CD4-positive, alpha-beta T cell treated with Interleukin-17A for 1 hour (primary cell): ENCODE results near the gene VPS39.

Experiments used
- DNase-seq: peaks from one replicate; pipeline ENCODE4 v3.0.0-alpha.2; 2020

The VPS39 gene

DNA sequence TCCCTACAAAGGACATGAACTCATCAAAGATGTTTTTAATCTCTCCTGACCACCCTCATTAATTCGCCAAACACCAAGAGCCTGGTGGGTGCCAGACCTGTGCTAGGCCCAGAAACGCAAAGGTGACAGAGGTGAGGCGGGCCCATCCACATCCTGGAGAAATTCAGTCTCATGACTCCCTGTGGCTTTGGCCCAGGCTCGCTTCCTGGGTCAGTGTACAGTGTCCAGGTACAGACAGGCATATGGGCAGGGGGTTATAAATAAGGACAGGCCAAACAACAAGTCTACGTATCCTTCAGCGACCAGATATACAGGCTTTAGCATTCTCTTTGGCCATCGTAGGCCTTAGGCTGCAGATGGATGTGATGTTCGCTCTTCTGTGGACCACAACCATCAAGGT lies 50.7 kb downstream of the VPS39 start:
- no peak for DNase-seq

DNA sequence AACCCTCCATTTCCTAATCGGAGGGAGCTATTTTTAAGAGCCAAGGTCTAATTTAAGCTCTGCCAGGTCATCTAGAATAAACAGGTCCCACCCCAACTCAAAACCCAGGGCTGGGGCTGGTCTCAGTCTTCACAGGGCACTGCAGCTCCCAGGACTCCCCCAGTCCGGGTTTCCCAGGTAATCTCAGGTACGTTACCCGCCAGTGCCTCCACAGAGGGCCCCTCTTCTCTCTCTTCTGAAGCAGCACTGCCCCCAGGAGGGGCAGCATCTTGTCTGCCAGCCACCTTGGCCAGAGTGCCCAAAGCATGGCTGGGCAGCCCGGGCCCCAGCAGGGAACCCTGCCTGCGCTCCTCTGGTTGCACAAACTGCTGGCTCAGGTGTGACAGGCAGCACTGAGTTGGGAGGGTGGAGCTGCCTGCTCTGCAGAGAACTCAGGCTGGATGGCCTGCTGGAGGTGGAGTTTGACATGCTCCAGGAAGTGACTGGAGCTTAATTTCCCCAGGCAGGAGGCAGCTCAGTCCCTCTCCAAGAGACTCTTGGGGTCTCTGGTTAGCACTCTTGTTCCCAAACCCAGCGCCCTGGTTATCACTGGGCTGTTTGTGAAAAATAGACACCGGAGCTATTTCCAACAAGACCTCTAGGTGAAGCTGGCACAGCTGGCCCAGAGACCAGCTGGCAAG lies 51.7 kb downstream of the VPS39 start, which contains the start of gene PLA2G4F:
Gene PLA2G4F, minus strand, starts transcription at position 394 of the 680 bp plus-strand sequence. Its CDS starts 87 bp downstream, at position 307.
- DNase-seq = no peak

DNA sequence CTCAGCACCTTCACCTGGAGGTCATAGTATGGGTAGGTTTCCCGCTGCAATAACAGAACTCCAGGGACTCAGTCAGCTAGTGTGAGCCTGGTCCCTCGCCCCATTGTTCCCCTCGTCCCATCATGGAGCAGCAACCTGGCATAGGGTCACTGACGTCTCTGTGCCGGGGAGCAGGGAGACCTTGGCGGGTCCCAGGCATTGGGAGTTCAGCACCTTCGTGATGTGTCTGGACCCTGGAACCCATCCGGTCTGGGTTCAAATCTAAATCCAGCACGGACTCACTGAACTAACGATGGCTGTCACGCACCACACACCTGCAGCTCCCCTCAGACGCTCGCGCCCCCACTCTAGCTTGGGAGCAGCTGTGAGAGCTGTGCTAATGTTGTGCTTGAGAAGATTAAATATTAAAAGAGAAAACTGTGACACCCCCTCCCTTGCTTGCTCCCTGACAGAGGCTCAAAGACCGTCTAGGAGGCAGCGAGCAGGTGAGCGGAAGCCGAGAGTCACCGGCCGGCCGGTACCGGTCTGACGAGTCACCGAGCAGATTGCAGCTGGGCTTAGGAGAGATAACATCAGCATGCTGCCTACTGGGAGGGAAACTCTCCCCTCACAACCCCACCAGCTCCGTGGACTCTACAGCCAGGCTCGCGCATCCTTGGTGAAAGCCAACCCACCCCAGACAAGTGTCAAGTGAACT lies 52.4 kb downstream of the VPS39 start:
- DNase-seq = no peak

DNA sequence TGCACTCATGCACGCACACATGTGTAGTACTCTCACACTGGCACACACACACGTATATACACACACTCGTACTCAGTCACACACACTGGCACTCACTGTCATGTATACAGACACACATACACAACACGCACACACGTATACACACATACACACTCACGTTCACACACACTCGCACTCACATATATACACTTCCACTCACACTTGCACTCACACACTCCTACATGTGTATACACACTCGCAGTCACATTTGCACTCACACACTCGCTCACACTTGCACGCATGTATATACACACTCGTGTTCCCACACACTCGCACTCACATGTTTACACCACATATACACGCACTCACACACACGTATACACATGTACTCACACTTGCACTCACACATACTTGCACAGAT lies 53.1 kb downstream of the VPS39 start:
- DNase-seq = no peak

DNA sequence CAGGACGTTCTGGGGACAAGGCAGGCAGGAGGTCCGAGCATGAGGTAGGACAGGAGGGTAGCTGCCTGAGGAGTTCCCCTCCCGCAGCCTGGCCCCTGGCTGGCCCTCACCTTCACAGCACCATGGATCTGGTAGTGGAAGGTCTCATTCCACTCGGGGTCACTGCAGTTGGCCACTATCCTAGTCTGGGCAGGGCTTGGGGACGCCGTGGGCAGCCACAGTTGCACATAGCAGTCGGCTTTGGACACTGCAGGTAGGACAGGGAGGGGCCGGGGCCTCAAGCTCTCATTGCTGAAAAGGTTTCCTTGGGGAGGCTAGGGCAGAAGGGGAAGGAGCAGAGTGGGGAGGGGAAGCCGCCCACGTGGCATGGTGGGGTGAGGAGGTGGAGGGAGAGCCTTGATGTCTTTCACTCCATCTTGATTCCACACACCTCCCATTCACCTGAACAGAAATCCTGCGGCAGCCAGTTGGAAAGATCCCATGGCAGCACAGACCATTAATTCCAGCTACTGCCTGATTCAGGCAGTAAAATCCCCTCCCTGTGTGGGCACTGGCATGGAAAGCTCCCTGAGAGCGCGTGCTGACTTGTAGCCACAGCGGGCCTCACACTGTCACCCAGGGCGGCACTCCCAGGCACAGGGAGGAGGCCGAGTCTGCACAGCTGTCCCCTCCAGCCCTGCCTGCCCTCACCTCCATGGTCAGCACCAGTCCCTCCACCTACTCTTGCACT lies 53.7 kb downstream of the VPS39 start:
- no peak for DNase-seq

DNA sequence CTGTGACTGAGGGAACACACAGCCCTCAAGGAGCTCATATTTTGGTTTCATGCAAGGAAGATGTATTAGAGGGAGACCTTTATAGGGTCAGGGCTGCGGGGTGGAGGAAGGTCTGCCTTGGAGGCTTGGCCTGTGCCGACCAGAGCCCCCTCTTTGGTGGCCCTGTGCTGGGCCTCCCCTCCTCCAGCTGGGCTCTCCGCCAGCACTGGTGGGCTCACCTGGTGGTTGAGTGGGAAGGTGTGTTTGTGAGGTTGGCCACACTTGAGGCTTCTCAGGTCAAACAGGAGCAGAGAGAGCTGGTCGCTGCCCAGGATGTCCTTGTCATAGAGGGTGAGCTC lies 54.3 kb downstream of the VPS39 start:
- DNase-seq = no peak

DNA sequence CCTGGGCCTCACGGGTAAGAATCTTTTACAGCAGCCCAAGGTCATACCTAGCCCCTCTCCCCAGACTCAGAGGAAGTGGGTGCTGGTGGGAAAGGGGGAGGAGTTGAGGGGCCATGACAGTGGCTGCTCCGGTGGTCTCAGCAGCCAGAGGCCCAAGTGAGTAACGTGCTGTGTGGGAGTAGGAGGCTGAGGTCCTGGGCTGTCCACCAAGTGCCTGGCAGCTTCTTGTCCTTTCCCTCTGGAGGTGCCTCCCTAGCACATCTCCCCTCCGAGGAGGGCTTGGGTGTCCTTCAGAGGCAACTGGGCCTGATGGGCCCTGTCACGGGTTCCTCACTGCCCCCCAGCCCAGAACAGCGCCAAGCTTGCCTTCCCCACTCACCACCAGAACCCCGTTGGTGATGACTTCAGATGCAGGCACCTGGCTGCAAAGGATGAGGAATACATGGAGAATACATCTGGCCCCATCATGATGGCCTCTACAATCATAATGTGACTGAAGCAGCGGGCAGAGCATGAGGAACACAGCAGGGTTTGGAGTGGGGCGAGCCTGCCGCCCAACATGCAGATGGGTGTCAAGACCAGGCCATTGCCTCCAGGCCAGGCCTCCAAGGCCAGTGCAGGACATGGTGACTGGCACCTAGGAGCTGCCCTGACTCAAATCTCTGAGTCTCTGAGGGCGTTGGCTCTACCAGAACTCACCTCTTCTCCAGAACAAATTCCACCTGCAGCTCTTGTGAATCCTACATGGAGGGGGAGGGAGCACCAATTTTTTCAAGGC lies 55.0 kb downstream of the VPS39 start:
- no peak for DNase-seq

DNA sequence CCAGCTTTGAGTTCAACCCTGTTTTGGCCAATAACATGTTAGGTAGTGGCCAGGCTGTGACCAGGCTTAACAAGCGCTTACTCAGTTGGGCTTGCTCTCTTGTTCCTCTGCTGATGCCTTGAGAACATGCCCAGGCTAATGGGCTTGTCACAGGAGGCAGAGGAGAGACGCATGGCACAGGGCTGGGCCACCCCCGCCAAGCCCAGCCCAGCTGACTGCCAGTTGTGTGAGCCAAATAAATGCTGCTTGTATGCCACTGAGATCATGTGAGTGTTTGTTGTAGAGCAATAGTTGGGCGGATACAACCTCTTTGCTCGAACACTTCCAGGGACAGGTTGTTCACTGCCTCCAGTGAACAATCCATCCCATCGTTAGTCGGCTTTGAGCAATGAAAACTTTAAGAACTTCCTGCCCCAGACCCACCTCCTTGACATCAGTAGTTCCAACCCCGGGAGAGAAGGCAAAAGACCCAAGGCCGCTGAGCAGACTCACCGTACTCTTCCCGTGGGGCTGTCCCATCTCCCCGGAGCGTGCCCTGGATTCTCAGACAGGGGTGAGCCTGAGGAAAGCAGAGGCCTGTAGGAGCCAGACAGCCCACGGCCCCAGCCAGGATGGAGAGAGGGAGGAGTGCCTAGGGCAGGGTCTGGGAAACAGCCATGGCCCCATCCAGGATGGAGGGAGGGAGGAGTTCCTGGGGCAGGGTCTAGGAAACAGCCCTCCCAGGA lies 55.7 kb downstream of the VPS39 start:
- DNase-seq = no peak

DNA sequence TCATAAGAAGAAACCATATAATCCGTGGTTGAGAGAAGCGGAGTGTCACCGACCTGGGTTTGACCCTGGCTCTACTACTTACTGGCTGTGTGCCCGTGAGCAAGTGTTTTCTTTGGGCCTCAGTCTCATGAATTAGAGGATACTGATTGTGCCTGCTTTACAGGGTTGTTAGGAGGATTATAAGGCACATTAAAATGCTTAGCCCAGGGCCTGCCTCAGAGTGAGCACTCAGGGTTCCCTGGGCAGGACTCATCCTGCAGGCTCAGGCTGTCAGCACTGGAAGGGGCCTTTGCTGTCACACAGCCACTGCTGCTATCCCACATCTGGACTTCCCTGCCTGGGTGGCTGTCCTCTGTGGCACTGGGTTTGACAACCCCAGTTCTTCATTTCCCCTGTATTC lies 56.4 kb downstream of the VPS39 start:
- DNase-seq = no peak

DNA sequence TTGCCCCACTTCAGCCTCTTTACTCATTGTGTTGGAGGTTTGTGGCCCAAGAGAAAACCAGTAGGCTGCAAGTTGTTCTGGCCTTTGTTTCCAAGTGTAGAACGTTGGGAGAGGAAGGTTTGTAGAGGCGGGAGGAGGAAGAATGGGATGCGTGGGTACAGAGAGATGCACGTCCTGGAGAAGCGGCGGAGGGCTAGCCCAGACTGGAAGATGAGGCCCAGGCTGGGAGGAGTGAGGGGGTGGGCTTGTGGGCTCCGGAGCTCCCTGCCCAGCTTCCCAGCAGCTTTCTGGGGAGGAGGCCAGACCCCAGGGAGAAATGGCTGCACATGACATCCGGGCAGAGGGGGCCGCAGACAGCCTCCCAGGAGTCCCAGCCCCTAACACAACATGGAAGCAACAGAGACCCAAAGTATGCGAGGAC lies 57.0 kb downstream of the VPS39 start:
- no peak for DNase-seq

DNA sequence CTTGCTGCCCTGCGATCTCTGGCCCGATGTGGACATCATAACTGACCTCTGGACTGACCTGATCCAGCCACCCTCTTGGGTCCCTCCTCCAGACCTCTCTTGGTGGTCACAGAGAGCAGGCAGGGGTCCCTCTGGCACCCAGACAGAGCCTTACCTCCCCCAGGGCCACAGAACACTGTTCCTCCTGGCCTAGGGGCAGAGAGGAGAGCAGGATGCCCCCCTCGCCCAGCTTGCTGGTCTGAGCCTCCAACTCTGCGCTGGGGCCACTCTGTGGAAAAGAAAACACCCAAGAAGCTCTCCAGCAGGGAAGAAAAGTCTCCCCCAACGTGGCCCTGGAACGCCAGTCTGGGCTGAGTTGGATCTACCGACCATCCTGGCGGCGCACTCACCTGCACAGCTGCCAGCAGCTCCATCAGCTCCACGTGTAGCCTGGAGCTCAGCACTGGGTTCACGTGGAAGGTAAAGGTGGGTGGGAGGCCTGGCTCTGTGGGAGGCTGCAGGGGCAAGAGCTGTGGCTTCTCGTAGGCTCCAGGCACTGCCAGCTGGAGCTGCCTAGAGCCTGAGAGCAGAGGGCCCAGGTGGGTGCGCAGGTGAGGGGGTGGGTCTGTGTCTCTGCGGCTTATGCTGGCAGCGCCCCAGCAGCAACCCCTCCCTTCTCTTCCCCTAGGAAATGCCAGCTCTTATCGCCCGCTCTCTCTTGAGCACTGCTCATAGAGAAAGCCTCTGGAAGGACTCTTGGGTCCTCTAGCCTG lies 57.7 kb downstream of the VPS39 start:
- DNase-seq = no peak

DNA sequence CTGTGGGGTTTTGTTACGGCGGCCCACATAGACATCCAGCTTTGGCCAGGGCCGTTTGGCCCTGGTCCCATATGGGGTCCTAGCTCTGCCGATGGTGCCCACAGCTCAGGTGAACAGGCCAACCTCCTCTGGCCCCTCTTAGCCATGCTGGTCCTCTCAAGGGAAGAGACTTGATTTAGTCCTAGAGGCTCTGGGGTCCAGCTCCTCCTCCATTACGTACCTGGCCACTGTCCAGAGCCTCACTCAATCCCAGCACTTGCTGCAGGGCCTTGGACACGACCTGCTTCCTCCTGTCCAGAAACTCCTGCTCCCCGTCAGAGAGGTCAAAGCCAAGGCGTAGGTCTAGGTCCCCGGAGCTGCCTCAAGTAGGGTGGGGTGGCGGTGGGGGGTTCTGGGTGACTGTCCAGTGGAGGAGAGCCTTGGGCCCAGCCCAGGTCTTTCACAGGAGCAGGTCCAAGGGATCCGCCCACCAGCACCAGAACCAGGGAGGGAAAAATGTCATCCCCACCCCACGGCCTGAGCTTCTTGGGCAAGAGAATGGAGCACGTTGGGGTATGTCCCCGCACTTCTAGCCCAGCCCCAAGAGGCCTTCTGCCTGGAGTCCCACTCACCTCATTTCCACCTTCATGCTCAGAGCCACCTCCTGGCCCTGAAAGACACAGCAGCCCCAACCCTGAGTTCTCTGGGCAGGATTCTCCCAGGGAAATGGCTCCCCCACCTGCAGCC lies 58.4 kb downstream of the VPS39 start:
- DNase-seq = no peak

DNA sequence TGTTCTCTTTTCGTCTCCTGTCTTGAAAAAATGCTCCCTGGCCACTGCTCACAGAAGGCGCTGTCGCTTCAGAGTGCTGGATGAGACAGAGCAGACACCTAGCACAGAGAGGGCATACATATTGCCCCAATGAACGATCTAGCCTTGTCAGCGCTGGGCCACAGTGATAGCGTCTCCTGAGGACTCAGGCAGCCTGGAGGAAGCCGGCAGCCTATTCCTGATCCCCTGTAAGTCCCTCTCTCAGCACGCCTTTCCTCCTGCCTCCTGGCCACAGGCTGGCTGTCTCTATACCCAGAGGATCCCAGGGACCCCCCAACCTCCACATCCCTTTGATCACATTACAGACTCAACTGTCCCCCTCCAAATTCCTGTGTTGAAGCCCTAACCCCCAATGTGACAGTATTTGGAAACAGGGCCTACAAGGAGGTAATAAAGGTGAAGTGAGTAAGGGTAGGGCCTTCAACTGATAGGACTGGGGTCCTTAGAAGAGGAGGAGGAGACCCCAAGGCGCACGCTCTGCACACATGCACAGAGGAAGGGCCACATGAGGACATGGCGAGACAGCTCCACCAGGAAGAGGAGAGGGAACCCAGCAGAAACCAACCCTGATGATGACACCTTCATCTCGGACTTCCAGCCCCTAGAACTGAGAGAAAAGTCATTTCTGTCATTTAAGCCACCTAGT lies 59.2 kb downstream of the VPS39 start:
- DNase-seq = no peak

DNA sequence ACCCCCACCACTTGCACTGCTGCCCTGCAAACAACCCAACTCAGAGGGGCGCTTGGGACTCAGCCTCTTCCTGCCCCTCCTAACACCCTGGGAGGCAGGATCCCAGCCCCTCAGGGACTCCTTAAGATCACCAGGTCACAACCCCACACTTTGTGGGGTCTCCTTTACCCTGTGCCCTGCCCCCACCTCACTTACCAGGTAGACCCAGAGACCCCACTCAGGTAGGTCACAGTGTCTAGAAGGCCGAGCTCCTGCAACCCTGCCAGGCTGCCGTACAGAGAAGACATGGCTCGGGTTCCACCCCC lies 60.7 kb downstream of the VPS39 start:
- no peak for DNase-seq

DNA sequence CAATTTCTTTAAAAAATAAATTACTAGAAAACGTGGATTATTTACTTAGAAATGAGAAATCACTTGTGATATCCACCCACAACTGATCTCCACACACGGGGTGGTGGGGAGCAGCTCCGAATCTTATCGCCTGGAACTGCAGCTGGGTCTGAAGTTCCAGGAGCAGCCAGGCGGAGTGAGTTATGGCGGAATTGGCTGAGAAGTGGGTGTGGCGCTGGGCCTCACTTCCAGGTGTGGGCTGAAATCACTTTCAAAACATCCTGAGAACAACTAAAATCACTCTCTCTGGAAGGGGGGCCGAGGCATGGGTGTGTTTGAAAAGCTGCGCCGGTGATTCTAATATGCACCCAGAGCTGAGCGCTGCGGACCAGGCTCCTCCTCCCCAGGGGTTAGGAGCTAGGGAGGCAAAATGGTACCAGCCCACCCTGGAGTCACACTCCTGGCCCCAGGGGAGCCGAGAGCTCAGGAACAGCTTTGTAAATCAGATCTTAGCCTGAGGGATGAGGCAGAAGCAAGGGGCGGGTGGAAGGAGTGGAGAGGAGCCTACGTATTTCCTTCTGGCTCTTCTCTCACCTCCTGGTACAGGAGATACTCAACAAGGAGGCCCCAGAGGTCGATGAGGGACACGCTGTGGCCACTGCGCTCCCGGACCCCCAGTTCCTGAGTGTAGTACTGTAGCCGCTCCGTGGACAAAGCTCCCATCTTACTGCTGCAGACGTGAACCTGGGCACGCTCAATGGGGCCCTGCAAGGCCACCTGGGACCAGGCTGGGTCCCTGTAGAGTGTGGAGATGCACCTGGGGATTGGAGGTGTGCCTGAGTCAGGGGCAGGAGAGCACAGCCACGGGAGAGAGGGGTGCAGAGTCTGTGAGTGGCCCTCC lies 61.3 kb downstream of the VPS39 start:
- no peak for DNase-seq

DNA sequence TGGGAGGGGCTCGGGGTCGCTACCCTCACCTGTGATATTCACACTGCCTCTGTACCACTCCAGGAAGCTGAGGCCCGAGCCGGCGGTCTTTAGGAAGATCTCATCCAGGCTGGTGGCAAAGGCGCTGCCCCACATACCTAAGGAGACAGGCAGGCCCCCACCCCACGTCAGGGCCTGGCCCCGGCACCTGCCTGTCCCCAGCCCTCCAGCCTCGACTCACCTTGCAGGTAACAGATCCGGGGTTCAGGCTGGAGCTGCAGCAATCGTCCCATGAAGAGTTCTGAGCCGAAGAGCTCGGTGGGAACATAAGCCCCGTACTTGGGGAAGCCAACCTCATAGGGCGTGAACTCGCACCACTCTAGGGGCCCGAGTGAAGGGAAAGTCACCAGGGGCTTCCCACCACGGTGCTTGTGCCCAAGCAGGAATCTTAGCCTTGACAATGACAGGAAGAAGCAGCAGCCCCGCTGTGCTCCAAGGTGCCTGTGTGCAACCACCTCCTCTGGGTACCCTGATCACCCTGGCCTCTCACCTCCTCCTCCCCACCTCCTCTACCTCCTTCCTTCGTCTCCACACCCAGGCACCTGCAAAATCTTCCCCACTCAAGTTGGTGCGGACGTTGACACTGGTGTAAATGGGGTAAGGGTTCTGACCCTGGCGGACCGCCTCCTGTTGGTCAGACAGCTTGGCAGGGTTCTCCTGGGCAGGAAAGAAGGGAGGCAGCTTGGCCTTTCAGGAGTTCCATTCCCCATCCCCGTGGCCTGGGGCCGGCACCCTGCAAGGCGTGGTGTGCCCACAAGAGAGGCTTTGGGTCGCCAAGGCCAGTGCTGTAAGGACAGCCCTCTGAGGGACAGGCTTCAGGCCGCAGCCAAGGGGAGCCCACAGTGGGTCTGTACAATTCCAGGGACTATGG lies 62.3 kb downstream of the VPS39 start:
- no peak for DNase-seq

DNA sequence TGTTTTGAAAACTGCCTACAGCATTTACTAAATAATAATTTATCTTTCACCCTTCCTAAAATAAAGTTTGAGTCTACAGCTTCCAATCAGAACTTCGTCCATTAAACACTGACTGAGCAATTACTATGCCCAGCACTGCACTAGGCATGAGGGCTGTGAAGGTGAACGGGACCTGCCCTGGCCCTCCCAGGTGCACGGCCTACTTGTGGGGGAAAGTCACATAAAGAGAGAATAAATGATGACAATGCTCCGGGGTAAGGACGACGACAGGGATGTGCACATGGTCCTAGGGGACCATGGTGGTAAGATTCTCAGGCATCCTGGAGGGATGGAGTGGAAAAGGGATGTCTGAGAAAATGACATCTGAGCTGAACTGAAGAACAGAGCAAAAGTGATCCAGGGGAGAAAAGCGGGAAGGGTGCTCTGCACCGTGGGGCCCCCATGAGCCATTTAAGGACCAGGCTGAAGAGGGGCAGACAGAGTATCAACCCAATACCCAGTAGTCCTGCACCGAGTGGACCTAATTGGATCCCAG lies 63.2 kb downstream of the VPS39 start:
- no peak for DNase-seq
